OCI-LY3 (cell line): ENCODE measurements around the gene PPP2R5E.

Experiments used
- EZH2phosphoT487 ChIP-seq: fragments of 200-600 bp; shearing (Covaris generic); IDR thresholded peaks from 2 replicates; pipeline ENCODE4 v1.6.1; 2018; ENCODE audit warnings: antibody characterized with exemption, mixed run types, low read depth
- TF ChIP-seq, protein P1 (sequence below): fragments of 200-600, 300-600 bp; sonication (generic); IDR thresholded peaks from 2 replicates; pipeline ENCODE4 v1.5.1; 2014; ENCODE audit warnings: antibody characterized with exemption, low read length, low read depth

DNA sequence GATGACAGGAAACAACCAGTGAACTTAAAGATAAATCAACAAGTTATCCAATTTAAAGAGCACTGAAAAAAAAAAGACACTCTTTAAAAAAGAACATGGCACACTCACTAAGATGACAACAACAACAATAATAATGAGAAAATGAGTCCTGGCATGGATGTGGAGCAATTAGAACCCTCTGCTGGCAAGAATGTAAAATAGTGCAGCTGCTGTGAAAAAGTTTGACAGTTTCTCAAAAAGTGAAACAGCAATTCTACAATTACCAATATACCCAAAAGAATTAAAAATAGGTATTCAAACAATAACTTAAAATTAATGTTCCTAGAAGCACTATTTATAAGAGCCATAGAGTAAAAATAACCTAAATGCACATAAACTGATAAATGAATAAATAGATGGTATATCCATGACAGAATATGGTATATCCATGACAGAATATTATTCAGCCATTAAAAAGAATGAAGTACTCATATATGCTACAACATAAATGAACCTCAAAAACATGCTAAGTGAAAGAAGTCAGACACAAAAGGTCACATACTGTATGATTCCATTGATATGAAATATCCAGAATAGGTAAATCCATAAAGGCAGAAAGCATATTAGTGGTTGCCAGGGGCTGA, 175.3 kb downstream of the PPP2R5E start:
- TF ChIP-seq, protein P1, sequence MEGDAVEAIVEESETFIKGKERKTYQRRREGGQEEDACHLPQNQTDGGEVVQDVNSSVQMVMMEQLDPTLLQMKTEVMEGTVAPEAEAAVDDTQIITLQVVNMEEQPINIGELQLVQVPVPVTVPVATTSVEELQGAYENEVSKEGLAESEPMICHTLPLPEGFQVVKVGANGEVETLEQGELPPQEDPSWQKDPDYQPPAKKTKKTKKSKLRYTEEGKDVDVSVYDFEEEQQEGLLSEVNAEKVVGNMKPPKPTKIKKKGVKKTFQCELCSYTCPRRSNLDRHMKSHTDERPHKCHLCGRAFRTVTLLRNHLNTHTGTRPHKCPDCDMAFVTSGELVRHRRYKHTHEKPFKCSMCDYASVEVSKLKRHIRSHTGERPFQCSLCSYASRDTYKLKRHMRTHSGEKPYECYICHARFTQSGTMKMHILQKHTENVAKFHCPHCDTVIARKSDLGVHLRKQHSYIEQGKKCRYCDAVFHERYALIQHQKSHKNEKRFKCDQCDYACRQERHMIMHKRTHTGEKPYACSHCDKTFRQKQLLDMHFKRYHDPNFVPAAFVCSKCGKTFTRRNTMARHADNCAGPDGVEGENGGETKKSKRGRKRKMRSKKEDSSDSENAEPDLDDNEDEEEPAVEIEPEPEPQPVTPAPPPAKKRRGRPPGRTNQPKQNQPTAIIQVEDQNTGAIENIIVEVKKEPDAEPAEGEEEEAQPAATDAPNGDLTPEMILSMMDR: no peak
- no peak for TF ChIP-seq EZH2phosphoT487
